Esophagus muscularis mucosa (tissue), 3 donors: ENCODE data around the gene USP24.

Source experiments
- POLR2A ChIP-seq: fragments of 450-650 bp; IDR thresholded peaks from one replicate; pipeline ENCODE4 v1.6.1; 2017; ENCODE audit warnings: antibody characterized with exemption, moderate library complexity, mild to moderate bottlenecking, low read depth
- POLR2AphosphoS5 ChIP-seq, 2 donors: sonication (generic); formaldehyde crosslinking; IDR thresholded peaks; one replicate each; pipeline ENCODE4 v1.6.1; 2017; ENCODE audit warnings: antibody characterized with exemption in 2 of 2
- TF ChIP-seq, protein P1 (sequence below), 3 experiments: fragments of 200-600 bp in 2 of 3; fragments of 450-650 bp in 1 of 3; sonication (generic) in 2 of 3; IDR thresholded peaks; one replicate each; pipeline ENCODE4 v1.5.1; 2017 to 2019; ENCODE audit warnings: antibody characterized with exemption in 3 of 3, mild to moderate bottlenecking in 2 of 3, moderate library complexity in 1 of 3

DNA sequence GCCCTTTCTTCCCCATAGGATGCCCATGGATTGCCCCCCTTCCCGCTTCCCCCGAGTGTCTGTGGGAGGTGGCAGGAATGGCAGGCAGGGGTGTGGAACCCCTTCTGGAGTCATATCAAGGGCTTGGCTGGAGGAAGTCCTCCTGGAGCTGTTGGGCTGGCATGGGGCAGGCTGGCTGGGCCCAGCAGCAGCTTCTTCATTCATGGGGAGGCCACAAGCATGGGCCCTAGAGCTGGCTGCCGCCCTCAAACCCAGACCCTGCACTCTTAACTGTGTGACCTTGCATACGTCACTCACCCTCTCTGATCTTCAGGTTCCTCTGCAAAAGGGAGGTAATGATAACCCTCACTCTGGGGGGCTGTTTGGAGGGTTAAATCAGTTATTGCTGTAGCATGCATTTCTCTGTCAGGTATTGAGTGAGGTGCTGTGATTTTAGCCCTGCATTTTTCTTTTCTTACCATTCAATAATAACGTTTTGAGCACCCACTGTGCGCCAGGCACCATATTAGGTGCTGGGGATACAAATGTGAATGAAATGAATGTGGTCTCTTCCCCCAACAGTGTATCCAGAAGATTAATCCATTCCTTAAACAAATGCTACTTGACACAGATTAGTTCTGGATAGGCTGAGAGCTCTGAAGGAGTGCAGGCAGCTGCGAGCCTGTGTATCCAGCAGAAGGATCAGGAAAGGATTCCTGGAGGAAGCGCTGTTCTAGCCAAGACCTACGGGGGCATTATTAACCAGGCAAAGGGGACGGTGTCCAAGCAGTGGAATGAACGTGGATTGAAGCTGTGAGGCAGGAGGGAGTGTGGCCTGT, 166.5 kb downstream of the USP24 start:
- TF ChIP-seq, protein P1, sequence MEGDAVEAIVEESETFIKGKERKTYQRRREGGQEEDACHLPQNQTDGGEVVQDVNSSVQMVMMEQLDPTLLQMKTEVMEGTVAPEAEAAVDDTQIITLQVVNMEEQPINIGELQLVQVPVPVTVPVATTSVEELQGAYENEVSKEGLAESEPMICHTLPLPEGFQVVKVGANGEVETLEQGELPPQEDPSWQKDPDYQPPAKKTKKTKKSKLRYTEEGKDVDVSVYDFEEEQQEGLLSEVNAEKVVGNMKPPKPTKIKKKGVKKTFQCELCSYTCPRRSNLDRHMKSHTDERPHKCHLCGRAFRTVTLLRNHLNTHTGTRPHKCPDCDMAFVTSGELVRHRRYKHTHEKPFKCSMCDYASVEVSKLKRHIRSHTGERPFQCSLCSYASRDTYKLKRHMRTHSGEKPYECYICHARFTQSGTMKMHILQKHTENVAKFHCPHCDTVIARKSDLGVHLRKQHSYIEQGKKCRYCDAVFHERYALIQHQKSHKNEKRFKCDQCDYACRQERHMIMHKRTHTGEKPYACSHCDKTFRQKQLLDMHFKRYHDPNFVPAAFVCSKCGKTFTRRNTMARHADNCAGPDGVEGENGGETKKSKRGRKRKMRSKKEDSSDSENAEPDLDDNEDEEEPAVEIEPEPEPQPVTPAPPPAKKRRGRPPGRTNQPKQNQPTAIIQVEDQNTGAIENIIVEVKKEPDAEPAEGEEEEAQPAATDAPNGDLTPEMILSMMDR (IDR thresholded peaks at IDR 0.05), result no peak
- no peak for TF ChIP-seq POLR2AphosphoS5 (IDR thresholded peaks at IDR 0.05)
- TF ChIP-seq POLR2A, result no peak
